Measurements from ENCODE around the gene MGAT4C. TPM values are rescaled to one million over a fixed set of nuclear protein-coding genes. Genes with fewer than 3 reads are reported as not detected.

Gene MGAT4C
- total RNA-seq, 5 donors from 2014 or later (not counting 1 experiment from before 2014, with no cell fraction given), result not detected

DNA sequence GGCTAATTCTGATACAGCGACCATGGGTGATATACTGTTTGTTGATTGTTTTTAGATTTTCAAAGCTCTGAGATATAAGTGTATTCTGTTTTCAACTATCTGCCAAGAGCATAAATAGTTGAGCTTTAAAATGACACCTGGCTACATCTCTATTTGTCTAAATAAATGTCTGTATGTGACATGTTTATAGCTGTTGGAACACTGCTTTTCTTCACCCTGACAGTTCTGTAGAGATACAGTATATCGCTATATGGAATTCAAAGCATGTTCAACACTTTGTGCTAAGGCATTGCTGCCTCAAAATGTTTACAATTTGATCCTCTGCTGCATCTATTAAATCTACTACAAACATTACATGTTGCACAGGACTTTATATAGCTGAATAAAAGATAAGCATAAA, 27.4 kb upstream of the MGAT4C start:
- Mint-ChIP-seq H3K36me3 (no peaks in the 10 kb centered on the region), H3K27ac (no peak overlapping the region), H3K9me3 (peaks cover 8 to 12% (median 9%) of the 10 kb centered on the region in 3 donors), H3K4me3 (no peak overlapping the region), H3K27me3 (no peaks in the 10 kb centered on the region), H3K4me1 (no peaks in the 10 kb centered on the region)
- Histone ChIP-seq H3K4me1 (ENCODE audit: control insufficient read depth in 1 of 2, extremely low read depth in 1 of 2, insufficient read depth in 2 of 2, low read length in 2 of 2) (no peaks in the 10 kb centered on the region), H3K27me3 (replicated peaks in 1 of 2; ENCODE audit: control insufficient read depth in 2 of 2, extremely low read depth in 1 of 2, insufficient read depth in 2 of 2, low read length in 1 of 2) (no peaks in the 10 kb centered on the region), H3K36me3 (ENCODE audit: control insufficient read depth in 2 of 2, extremely low read depth in 1 of 2, insufficient read depth in 1 of 2, low read length in 1 of 2) (no peaks in the 10 kb centered on the region), H3K9me3 (no peaks in the 10 kb centered on the region), H3K27ac (ENCODE audit: low read length) (no peak overlapping the region), H3K4me3 (ENCODE audit: control insufficient read depth in 1 of 2, extremely low read depth in 1 of 2, low read length in 1 of 2) (no peak overlapping the region)
- ChIA-PET POLR2A (no interaction called here), CTCF (no interaction called here)
- WGBS (ENCODE audit: insufficient coverage), result no CpG with 5 or more reads among the region's 2 CpGs
- DNase-seq (no peak), ATAC-seq (replicated peaks in 1 of 4) (no peak)

DNA sequence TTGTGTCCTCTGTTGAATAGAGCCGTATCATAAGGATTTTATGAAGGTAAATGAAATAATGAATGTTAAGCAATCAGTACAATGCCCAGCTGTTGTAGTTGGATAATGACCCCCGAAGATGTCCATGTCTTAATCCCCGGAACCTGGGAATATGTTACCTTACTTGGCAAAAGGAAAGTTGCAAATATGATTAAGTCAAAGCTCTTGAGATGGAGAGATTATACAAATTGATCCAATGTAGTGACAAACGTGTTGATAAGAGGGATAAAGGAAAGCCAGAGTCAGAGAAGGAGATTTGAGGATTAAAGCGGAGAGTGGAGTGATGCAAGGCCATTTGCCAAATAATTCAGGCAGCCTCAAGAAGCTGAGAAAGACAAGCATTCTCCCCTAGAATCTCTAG, 19.2 kb upstream of the MGAT4C start:
- no peaks in the 10 kb centered on the region for H3K27me3 ChIP-seq (replicated peaks in 1 of 2; ENCODE audit: control insufficient read depth in 2 of 2, extremely low read depth in 1 of 2, insufficient read depth in 2 of 2, low read length in 1 of 2)
- Mint-ChIP-seq H3K27me3 (no peaks in the 10 kb centered on the region), H3K4me1 (no peaks in the 10 kb centered on the region), H3K36me3 (no peaks in the 10 kb centered on the region), H3K27ac (no peak overlapping the region), H3K4me3 (no peak overlapping the region), H3K9me3 (peaks cover 9 to 18% (median 16%) of the 10 kb centered on the region in 3 donors)
- ChIA-PET CTCF (no interaction called here), POLR2A (no interaction called here)
- WGBS (ENCODE audit: insufficient coverage), result 57% methylated on average over 2 of the region's 5 CpGs
- ATAC-seq (replicated peaks in 1 of 4), result no peak
- no peaks in the 10 kb centered on the region for H3K9me3 ChIP-seq
- no peaks in the 10 kb centered on the region for H3K4me1 ChIP-seq (ENCODE audit: control insufficient read depth in 1 of 2, extremely low read depth in 1 of 2, insufficient read depth in 2 of 2, low read length in 2 of 2)
- H3K4me3 ChIP-seq (ENCODE audit: control insufficient read depth in 1 of 2, extremely low read depth in 1 of 2, low read length in 1 of 2), result no peak overlapping the region
- DNase-seq, result no peak
- no peaks in the 10 kb centered on the region for H3K36me3 ChIP-seq (ENCODE audit: control insufficient read depth in 2 of 2, extremely low read depth in 1 of 2, insufficient read depth in 1 of 2, low read length in 1 of 2)
- no peak overlapping the region for H3K27ac ChIP-seq (ENCODE audit: low read length)

DNA sequence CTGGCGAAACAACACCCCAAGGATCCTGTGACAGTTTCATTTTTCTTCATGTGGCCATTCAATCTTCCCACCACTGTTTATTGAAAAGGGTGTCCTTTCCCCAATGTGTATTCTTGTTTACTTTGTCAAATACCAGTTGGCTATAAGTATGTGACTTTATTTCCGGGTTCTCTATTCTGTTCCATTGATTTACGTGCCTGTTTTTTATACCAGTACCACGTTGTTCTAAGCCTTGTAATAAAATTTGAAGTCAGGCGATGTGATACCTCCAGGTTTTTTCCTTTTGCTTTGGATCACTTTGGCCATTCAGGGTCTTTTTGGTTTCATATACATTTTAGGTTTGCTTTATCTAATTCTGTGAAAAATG, 9.1 kb upstream of the MGAT4C start:
- ChIA-PET POLR2A (no interaction called here), CTCF (no interaction called here)
- DNase-seq (no peak), ATAC-seq (replicated peaks in 1 of 4) (no peak)
- WGBS (ENCODE audit: insufficient coverage), result 72% methylated on average over 2 of the region's 5 CpGs
- no peaks in the 10 kb centered on the region for H3K4me1 Mint-ChIP-seq
- H3K27ac ChIP-seq (ENCODE audit: low read length), result no peak overlapping the region
- peaks cover 0 to 5% of the 10 kb centered on the region in 2 donors for H3K27me3 Mint-ChIP-seq
- peaks cover 0 to 12% (median 8%) of the 10 kb centered on the region in 3 donors for H3K9me3 Mint-ChIP-seq
- H3K9me3 ChIP-seq, result no peaks in the 10 kb centered on the region
- no peak overlapping the region for H3K4me3 ChIP-seq (ENCODE audit: control insufficient read depth in 1 of 2, extremely low read depth in 1 of 2, low read length in 1 of 2)
- no peaks in the 10 kb centered on the region for H3K4me1 ChIP-seq (ENCODE audit: control insufficient read depth in 1 of 2, extremely low read depth in 1 of 2, insufficient read depth in 2 of 2, low read length in 2 of 2)
- H3K36me3 Mint-ChIP-seq, result no peaks in the 10 kb centered on the region
- H3K4me3 Mint-ChIP-seq, result no peak overlapping the region
- no peak overlapping the region for H3K27ac Mint-ChIP-seq
- H3K27me3 ChIP-seq (replicated peaks in 1 of 2; ENCODE audit: control insufficient read depth in 2 of 2, extremely low read depth in 1 of 2, insufficient read depth in 2 of 2, low read length in 1 of 2), result peaks cover 0 to 7% of the 10 kb centered on the region in 2 experiments
- H3K36me3 ChIP-seq (ENCODE audit: control insufficient read depth in 2 of 2, extremely low read depth in 1 of 2, insufficient read depth in 1 of 2, low read length in 1 of 2), result no peaks in the 10 kb centered on the region

DNA sequence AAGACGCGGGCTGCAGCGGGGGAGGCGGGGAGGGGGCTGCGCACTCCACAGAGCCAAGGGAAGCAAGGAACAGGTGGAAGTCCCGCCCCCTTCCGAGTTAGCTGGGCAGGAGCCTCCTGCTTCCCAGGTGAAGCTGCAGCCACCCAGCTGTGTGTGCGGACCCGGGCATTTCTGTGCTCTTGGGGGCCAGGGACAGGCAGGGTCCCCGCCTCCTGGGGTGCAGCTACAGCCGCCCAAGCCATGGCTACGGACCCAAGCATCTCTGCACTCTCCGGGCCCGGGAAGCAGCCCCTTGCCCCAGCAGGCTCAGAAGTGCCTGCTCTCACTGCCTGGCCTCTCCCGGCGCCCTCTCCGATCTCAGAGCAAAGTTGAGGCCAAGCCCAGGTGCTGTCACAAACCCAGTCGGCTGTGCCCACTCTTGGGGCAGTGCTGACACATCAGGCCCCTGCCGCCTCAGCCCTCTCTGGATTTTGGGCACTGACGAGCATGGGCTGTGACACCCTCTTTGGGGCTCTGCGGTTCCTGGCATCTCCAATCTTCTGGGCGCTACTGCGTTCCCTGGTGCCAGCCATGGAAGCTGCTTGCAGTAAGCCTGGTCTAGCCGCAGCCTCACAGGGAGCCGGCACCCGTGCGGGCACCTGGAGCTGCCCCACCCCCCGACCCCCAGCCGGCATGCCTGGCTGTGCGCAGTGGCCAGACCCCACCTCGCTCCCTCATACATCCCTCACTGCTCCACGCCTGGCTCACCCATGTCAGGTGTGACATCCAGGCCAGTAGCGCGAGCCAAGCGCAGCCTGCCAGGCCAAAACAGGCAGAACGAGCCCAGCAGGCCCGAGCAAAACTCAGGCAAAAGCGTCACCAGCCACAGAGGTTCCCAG, 8.5 kb upstream of the MGAT4C start:
- Mint-ChIP-seq H3K4me3 (no peak overlapping the region), H3K9me3 (peaks cover 0 to 12% (median 8%) of the 10 kb centered on the region in 3 donors), H3K4me1 (no peaks in the 10 kb centered on the region), H3K36me3 (no peaks in the 10 kb centered on the region), H3K27ac (no peak overlapping the region), H3K27me3 (peaks cover 0 to 5% of the 10 kb centered on the region in 2 donors)
- no peaks in the 10 kb centered on the region for H3K9me3 ChIP-seq
- POLR2A ChIA-PET, result no interaction called here
- H3K4me3 ChIP-seq (ENCODE audit: control insufficient read depth in 1 of 2, extremely low read depth in 1 of 2, low read length in 1 of 2), result no peak overlapping the region
- H3K36me3 ChIP-seq (ENCODE audit: control insufficient read depth in 2 of 2, extremely low read depth in 1 of 2, insufficient read depth in 1 of 2, low read length in 1 of 2), result no peaks in the 10 kb centered on the region
- no peak for DNase-seq
- CTCF ChIA-PET, result no interaction called here
- no peak overlapping the region for H3K27ac ChIP-seq (ENCODE audit: low read length)
- H3K4me1 ChIP-seq (ENCODE audit: control insufficient read depth in 1 of 2, extremely low read depth in 1 of 2, insufficient read depth in 2 of 2, low read length in 2 of 2), result no peaks in the 10 kb centered on the region
- peaks cover 0 to 7% of the 10 kb centered on the region in 2 experiments for H3K27me3 ChIP-seq (replicated peaks in 1 of 2; ENCODE audit: control insufficient read depth in 2 of 2, extremely low read depth in 1 of 2, insufficient read depth in 2 of 2, low read length in 1 of 2)
- WGBS (ENCODE audit: insufficient coverage), result 33% methylated on average over 37 of the region's 38 CpGs
- ATAC-seq (replicated peaks in 1 of 4), result no peak

DNA sequence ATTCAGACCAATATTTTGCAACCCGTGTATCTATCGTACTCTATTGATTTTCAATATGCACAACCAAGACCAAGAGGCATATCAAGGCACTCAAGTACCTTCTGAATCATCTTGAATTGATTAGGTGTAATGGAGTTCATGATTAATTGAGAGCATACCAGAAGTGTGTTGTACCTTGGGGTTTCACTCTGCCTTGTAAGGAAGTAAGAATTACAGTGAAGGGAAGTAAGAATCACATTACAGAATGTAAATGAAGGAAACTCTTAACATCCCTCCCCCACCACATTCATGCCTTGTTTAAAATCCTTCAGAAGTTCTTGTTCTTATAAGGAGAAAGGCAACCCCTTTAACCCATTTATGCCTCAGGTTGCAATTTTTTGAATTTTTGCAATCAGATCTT, 5.4 kb upstream of the MGAT4C start:
- H3K36me3 ChIP-seq (ENCODE audit: control insufficient read depth in 2 of 2, extremely low read depth in 1 of 2, insufficient read depth in 1 of 2, low read length in 1 of 2), result no peaks in the 10 kb centered on the region
- H3K27me3 Mint-ChIP-seq, result peaks cover 0 to 5% of the 10 kb centered on the region in 2 donors
- H3K4me1 ChIP-seq (ENCODE audit: control insufficient read depth in 1 of 2, extremely low read depth in 1 of 2, insufficient read depth in 2 of 2, low read length in 2 of 2), result no peaks in the 10 kb centered on the region
- no peaks in the 10 kb centered on the region for H3K9me3 ChIP-seq
- H3K27ac ChIP-seq (ENCODE audit: low read length), result no peak overlapping the region
- H3K4me3 Mint-ChIP-seq, result no peak overlapping the region
- CTCF ChIA-PET, result no interaction called here
- ATAC-seq (replicated peaks in 1 of 4) (no peak), DNase-seq (no peak)
- no peaks in the 10 kb centered on the region for H3K36me3 Mint-ChIP-seq
- H3K27ac Mint-ChIP-seq, result no peak overlapping the region
- POLR2A ChIA-PET, result no interaction called here
- H3K9me3 Mint-ChIP-seq, result peaks cover 1 to 12% (median 8%) of the 10 kb centered on the region in 3 donors
- no peak overlapping the region for H3K4me3 ChIP-seq (ENCODE audit: control insufficient read depth in 1 of 2, extremely low read depth in 1 of 2, low read length in 1 of 2)
- H3K27me3 ChIP-seq (replicated peaks in 1 of 2; ENCODE audit: control insufficient read depth in 2 of 2, extremely low read depth in 1 of 2, insufficient read depth in 2 of 2, low read length in 1 of 2), result peaks cover 0 to 7% of the 10 kb centered on the region in 2 experiments
- WGBS (ENCODE audit: insufficient coverage), result no CpG with 5 or more reads among the region's 2 CpGs
- H3K4me1 Mint-ChIP-seq, result no peaks in the 10 kb centered on the region

- DNase-seq (no peak), ATAC-seq (replicated peaks in 1 of 4) (no peak)
- no peaks in the 10 kb centered on the region for H3K4me1 ChIP-seq (ENCODE audit: control insufficient read depth in 1 of 2, extremely low read depth in 1 of 2, insufficient read depth in 2 of 2, low read length in 2 of 2)
- no peak overlapping the region for H3K27ac Mint-ChIP-seq
- ChIA-PET POLR2A (no interaction called here), CTCF (no interaction called here)
- no CpG with 5 or more reads among the region's 1 CpG for WGBS (ENCODE audit: insufficient coverage)
- no peaks in the 10 kb centered on the region for H3K9me3 ChIP-seq
- no peak overlapping the region for H3K4me3 ChIP-seq (ENCODE audit: control insufficient read depth in 1 of 2, extremely low read depth in 1 of 2, low read length in 1 of 2)
- H3K27me3 ChIP-seq (replicated peaks in 1 of 2; ENCODE audit: control insufficient read depth in 2 of 2, extremely low read depth in 1 of 2, insufficient read depth in 2 of 2, low read length in 1 of 2), result peaks cover 0 to 7% of the 10 kb centered on the region in 2 experiments
- H3K27me3 Mint-ChIP-seq, result peaks cover 0 to 5% of the 10 kb centered on the region in 2 donors
- H3K27ac ChIP-seq (ENCODE audit: low read length), result no peak overlapping the region
- H3K4me3 Mint-ChIP-seq, result no peak overlapping the region
- H3K4me1 Mint-ChIP-seq, result no peaks in the 10 kb centered on the region
- no peaks in the 10 kb centered on the region for H3K36me3 ChIP-seq (ENCODE audit: control insufficient read depth in 2 of 2, extremely low read depth in 1 of 2, insufficient read depth in 1 of 2, low read length in 1 of 2)
- H3K9me3 Mint-ChIP-seq, result peaks cover 3 to 11% (median 7%) of the 10 kb centered on the region in 3 donors
- H3K36me3 Mint-ChIP-seq, result no peaks in the 10 kb centered on the region
Observed at GRCh38 chr12:86261142-86261541, 5.0 kb upstream of the MGAT4C start.

All from T-cell (primary cell).